Measurements from ENCODE around the gene CEP120. TPM values are rescaled to one million over a fixed set of nuclear protein-coding genes. Genes with fewer than 3 reads are reported as not detected.

Gene CEP120
- total and polyA plus RNA-seq, 3 donors from 2014 or later = 25.8 to 47.5 (median 45.8) TPM

GRCh38 chr5:123456242-123456641 lies 33.0 kb upstream of the CEP120 start:
- Histone ChIP-seq H3K27me3 (no peaks in the 10 kb centered on the region), H3K9me3 (no peaks in the 10 kb centered on the region), H3K36me3 (ENCODE audit: low read depth, missing control alignments) (no peaks in the 10 kb centered on the region), H3K4me3 (no peak overlapping the region), H3K4me1 (no peaks in the 10 kb centered on the region), H3K27ac (no peak overlapping the region)
- intact Hi-C loops (cut with DNase I; ENCODE audit: low total_unique reads) = no loop called here
- WGBS, 2 donors = 75 to 77% methylated on average over 1 of the region's 1 CpG
- no peak for TF ChIP-seq CTCF (IDR thresholded peaks at IDR 0.05)
- no peak for TF ChIP-seq POLR2A (IDR thresholded peaks at IDR 0.05)
- no peak for DNase-seq

- TF ChIP-seq CTCF (IDR thresholded peaks at IDR 0.05) = no peak
- TF ChIP-seq POLR2A (IDR thresholded peaks at IDR 0.05) = no peak
- Histone ChIP-seq H3K4me1 (no peaks in the 10 kb centered on the region), H3K36me3 (ENCODE audit: low read depth, missing control alignments) (no peaks in the 10 kb centered on the region), H3K4me3 (no peak overlapping the region), H3K27me3 (no peaks in the 10 kb centered on the region), H3K27ac (no peak overlapping the region), H3K9me3 (no peaks in the 10 kb centered on the region)
- intact Hi-C loops (cut with DNase I; ENCODE audit: low total_unique reads) = no loop called here
- DNase-seq = no peak
- WGBS, 2 donors = 80 to 84% methylated on average over 2 of the region's 2 CpGs
Observed at GRCh38 chr5:123455640-123456039, 32.4 kb upstream of the CEP120 start.

GRCh38 chr5:123455095-123455494 lies 31.9 kb upstream of the CEP120 start:
- Histone ChIP-seq H3K27me3 (no peaks in the 10 kb centered on the region), H3K9me3 (no peaks in the 10 kb centered on the region)

GRCh38 chr5:123454259-123454911 lies 31.2 kb upstream of the CEP120 start:
- TF ChIP-seq POLR2A (IDR thresholded peaks at IDR 0.05) (no peak), CTCF (IDR thresholded peaks at IDR 0.05) (no peak)
- WGBS, 2 donors = 86 to 91% methylated on average over 1 of the region's 1 CpG
- intact Hi-C loops (cut with DNase I; ENCODE audit: low total_unique reads) = no loop called here
- no peak for DNase-seq
- H3K36me3 ChIP-seq (ENCODE audit: low read depth, missing control alignments) = no peaks in the 10 kb centered on the region
- no peaks in the 10 kb centered on the region for H3K27me3 ChIP-seq
- H3K4me3 ChIP-seq = no peak overlapping the region
- H3K27ac ChIP-seq = no peak overlapping the region
- H3K9me3 ChIP-seq = no peaks in the 10 kb centered on the region
- no peaks in the 10 kb centered on the region for H3K4me1 ChIP-seq

More at GRCh38 chr5:123455095-123455494, 31.9 kb upstream of the CEP120 start:
- no peak overlapping the region for H3K27ac ChIP-seq
- TF ChIP-seq CTCF (IDR thresholded peaks at IDR 0.05) = no peak
- no peak for TF ChIP-seq POLR2A (IDR thresholded peaks at IDR 0.05)
- no peaks in the 10 kb centered on the region for H3K4me1 ChIP-seq
- H3K36me3 ChIP-seq (ENCODE audit: low read depth, missing control alignments) = no peaks in the 10 kb centered on the region
- no peak for DNase-seq
- H3K4me3 ChIP-seq = no peak overlapping the region
- intact Hi-C loops (cut with DNase I; ENCODE audit: low total_unique reads) = no loop called here
- WGBS, 2 donors = 73 to 84% methylated on average over 3 of the region's 3 CpGs

- WGBS, 2 donors = 81 to 88% methylated on average over 4 of the region's 4 CpGs
Observed at GRCh38 chr5:123452401-123452800, 29.2 kb upstream of the CEP120 start.

More at GRCh38 chr5:123452401-123452800, 29.2 kb upstream of the CEP120 start:
- no peak for DNase-seq
- Histone ChIP-seq H3K4me3 (no peak overlapping the region), H3K9me3 (no peaks in the 10 kb centered on the region), H3K36me3 (ENCODE audit: low read depth, missing control alignments) (no peaks in the 10 kb centered on the region), H3K27ac (no peak overlapping the region), H3K27me3 (no peaks in the 10 kb centered on the region), H3K4me1 (no peaks in the 10 kb centered on the region)
- TF ChIP-seq CTCF (IDR thresholded peaks at IDR 0.05) = no peak
- TF ChIP-seq POLR2A (IDR thresholded peaks at IDR 0.05) = no peak
- intact Hi-C loops (cut with DNase I; ENCODE audit: low total_unique reads) = no loop called here
